Measurements from ENCODE around the gene ZNF76. TPM values are rescaled to one million over a fixed set of nuclear protein-coding genes. Genes with fewer than 3 reads are reported as not detected.
A peak's percentile ranks its signal among the peaks of the same experiment; 100 is the strongest.
"Not testable (repeated sequence)": the region's sequence is repeated elsewhere in the genome, so short reads cannot be mapped to it uniquely, and the experiment has no call there.

Gene ZNF76
- total RNA-seq, 1 donor from 2014 or later = 45.8 TPM

DNA sequence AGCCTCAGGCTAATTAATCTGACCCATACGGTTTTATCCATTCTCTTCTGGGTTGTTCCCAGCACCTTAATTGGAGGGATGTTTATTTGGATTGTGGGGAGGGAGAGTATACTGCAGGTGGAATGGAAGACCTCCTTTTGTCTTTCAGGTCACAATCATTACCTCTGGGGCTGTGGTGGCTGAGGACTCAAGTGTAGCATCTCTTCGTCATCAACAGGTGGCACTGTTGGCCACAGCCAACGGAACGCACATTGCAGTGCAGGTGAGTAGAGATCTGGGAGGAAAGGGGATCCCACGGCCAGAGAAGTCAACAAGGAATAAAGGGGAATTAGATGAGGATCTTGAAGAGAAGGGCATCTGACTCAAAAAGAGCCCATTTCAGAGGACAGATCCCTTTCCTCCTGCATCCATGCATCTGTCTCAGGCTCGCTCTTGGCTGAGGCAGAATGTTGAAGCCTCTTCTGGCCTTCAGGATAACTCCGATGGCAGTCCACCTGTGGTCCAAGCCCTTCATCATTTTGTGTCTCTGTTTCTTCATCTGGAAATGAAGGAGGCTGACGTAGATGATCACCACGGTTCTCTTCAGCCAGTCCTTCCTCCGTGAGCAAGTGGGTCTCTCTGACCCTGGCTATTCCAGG, 34.9 kb downstream of the ZNF76 start:
- no peak for DNase-seq (ENCODE audit: low spot score)
- intact Hi-C loops (cut with DNase I) = no loop called here
- ATAC-seq = no peak

DNA sequence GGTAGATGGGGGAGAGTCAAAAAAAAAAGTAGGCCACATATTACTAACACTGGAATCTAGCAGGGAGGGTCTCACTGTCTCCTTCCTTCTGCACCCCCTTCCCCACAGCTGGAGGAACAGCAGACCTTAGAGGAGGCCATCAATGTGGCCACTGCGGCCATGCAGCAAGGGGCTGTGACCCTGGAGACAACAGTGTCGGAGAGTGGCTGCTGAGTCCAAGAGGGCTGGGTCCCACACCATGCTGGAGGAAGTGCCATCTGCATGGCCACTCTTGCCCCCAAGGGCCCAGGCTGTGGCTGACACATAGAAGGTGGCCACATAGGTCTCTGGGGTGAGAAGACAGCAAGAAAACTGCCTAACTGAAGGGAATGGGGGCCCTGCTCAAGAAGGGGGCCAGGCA, 35.5 kb downstream of the ZNF76 start:
- intact Hi-C loops (cut with DNase I) = no loop called here
- no peak for DNase-seq (ENCODE audit: low spot score)
- no peak for ATAC-seq

DNA sequence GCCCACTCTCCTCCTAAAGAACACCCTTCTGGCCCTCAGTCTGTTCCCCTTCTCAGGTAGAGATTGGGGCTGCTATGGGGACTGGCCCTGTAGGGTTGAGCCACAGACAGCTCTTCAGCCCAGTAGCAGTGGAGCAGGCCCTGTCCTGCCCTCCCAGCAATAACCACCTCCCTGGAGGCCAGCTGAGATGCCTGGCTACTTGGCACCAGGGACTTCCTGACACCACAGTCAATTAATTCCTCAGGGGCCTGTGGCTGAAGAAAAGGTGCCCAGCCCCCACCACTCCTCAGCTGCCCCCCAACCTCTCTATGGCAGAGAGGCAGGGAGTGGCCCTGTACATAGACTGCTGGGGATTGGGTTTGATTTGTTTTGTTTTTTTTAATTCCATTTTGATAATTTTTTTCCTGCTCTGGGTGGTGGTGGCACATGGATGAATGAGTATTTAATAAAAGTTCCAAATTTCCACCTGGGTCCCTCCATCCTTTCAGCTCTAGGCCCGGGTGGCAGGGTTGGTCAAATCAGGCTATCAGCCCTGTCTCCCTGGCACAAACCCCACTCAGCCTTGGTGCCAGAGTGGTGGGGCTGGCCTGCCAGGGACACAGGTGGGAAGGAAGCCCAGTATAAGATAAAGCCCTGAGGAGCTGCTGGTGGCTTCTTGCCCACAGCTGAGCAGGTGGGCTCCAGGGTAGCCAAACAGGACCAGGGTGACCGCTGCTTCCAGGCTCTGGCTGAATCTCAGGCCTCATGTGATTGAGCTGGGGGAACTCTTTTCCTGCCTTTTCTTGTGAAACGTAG, 36.2 kb downstream of the ZNF76 start:
- intact Hi-C loops (cut with DNase I) = no loop called here
- no peak for ATAC-seq
- no peak for DNase-seq (ENCODE audit: low spot score)

DNA sequence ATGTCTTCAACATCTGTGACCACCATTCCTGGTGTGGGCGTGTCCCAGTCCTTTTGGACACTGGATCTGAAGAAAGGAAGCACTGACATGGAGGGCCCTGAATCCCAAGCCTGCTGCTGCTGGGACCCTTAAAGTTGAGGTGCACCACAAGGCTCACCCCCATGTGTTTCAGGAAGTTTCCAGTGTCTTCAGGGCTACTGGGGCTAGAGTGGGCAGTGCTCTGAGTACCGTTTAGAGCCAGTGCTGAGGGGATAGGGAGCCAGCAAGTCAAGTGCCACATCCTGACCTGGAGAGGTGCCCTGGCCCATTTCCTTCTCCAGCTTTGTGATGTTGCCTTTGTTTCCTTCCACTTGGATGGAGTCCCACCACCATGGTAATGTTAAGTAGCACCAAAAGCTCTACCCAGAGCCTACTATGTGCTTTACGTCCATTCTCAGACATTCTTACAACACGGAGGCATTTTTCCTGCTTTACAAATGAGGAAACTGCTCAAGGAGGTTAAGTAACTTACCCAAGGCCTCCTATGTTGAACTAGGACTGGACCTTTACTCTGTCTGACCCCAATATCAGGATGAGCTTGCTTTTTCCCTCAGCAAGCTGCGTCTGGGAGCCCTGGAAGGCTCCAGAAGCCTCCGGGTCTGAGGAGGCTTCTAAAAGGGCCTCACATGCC, 37.5 kb downstream of the ZNF76 start:
- peak; percentile 33 for DNase-seq (ENCODE audit: low spot score)
- ATAC-seq = no peak
- intact Hi-C loops (cut with DNase I) = no loop called here

DNA sequence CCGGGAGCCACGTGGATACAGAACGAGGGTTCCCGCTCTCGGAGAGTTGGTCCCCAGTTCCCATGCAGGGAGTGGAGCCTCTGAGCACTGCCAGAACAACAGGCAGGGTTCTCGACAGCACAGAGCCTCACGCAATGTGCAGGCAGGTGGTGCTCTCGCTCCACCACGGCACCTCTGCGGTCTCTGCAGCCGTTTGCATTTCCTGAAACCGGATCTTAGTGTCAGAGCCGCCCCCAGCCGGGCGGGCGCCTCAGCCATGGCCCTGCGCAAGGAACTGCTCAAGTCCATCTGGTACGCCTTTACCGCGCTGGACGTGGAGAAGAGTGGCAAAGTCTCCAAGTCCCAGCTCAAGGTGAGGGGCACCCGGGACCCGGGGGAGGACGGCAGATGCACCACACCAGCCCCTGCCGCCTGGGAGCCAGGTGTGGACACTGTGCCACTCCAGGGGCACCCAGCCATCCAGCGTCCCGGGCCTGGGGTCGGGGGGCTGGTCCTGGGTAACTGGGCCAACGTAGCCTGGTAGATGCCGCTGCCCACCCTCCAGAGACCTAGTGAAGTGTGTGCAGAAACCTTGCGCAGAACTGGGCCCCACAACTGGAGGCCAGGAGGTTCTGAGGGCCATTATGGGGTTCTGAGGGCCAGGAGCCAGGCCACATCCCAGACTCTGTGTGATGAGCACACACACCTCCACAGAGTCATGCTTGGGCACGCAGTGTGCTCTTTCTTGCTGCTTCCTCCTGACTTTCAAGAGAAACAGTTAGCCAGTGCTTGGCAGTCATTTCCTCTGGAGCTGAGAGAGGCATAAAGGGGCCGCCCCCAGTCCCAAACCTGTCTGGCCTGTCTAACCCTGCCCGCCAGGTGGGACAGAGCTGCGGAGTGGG, 38.3 kb downstream of the ZNF76 start, which contains the start of gene DEF6:
TSS of gene DEF6 (plus strand) at position 218 of the 881 bp plus-strand sequence. CDS start at position 257, 39 bp downstream.
- peak; percentile 94 for ATAC-seq
- peak; percentile 87 for DNase-seq (ENCODE audit: low spot score)
- intact Hi-C loops (cut with DNase I) = no loop called here

DNA sequence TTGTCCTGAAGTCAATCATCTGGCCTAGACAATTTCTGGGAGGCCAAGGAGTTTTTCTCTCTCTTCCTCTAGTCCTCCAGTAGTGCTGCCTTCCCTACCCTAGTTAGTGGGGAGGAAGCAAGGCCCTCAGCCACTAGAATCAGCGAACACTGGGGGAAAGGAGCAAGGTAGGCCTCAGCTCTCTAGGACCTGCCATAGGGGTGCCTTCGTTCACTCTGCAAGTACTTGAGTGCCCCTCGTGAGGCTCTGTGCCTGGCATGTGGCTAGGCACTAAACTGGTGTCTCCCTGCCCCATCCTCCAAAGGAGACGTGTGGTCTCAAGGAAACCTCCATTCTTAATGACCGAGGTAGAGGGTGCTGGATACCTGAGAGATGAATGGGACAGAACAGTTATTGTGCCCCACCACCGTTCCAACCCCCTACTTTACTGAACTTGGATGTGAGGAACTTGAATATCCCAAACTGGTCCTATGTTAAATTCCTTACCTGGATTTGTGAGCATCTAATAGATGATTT, 39.1 kb downstream of the ZNF76 start:
- intact Hi-C loops (cut with DNase I) = no loop called here
- no peak for DNase-seq (ENCODE audit: low spot score)

DNA sequence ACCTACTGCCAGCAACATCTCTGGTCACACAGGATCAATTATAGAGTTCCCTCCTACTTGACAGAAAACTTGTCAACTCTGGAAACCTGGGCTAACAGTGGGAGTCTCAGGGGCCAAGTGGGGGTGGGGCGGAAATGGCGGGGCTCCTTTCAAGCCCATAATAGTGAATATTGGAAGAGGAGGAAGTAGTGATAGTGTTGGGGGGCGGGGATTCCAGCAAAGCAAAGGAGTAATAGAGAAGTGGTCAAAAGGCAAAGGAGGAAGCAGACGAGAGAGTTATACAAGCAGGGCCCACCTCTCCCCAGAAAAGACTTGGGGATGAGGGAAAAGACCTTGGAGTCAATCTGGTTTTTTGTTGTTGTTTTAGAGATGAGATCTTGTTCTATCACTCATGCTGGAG, 40.1 kb downstream of the ZNF76 start:
- ATAC-seq = no peak
- DNase-seq (ENCODE audit: low spot score) = no peak
- intact Hi-C loops (cut with DNase I) = no loop called here

More for the DNA sequence above, 39.1 kb downstream of the ZNF76 start:
- no peak for ATAC-seq

DNA sequence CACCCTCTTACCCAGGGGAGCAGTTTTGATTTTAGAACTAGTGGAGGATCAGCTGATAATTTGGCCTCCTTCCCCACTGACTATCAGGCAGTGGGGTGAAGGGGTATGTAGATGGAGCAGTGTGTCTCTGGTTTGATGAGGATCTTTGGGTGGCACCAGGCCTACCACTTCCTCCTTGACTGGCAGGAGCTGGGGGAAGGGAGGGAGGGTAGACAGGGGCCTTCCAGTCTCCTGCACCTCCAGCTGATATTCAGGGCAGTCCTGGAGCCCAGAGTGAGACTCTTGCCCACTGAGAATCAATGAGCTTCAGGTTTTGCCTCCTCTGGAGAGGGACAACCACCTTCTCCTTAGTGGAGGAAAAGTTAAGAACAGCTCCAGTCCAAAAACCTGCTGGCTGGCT, 41.3 kb downstream of the ZNF76 start:
- intact Hi-C loops (cut with DNase I) = no loop called here
- ATAC-seq (no peak), DNase-seq (ENCODE audit: low spot score) (no peak)

DNA sequence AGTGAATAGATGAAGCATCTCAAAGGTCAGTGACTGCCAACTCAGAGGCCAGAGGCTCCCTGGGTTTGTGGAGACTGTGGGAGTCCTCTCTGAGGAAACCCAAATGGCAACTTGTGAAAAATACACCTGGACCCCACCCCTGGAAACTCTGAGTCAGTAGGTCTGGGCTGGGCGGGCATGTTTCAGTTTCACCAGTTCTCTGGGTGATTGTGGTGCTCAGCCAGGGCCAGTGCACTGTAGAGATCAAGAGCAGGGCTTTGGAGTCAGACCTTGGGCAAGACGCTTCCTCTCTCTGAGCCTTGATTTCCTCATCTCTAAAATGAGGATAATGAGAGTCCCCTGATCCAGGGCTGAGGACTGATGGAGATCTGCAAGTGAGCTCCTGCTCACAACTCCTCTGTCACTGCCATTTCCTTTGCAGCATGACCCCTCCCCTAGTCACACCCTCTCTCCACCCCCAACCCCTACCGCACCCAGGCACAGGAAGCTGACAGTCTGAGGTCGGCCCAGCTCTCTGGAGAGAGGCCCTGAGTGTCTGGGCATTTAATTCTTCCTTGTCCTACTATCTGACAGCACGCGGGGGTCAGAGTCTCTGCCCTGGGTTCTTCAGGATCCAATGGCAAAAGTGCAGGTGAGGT, 43.2 kb downstream of the ZNF76 start:
- DNase-seq (ENCODE audit: low spot score) (no peak), ATAC-seq (peak; percentile 51)
- intact Hi-C loops (cut with DNase I) = no loop called here

DNA sequence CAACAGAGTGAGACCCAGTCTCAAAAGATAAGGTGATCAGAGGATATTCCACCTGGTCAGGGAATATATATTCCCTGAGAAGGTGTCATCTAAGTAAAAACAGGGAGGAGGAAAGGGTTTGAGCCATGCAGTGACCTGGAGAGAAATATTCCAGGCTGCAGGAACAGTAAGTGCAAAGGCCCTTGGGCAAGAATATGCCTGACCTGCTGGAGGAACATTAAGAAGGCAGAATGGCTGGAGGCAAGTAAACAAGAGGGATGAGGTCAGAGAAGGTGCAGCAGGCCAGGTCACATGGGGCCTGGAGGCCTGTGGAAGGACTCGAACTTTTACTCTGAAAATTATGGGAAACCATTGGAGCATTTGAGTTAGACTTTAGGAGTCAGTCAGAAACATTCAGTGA, 44.8 kb downstream of the ZNF76 start:
- ATAC-seq (no peak), DNase-seq (ENCODE audit: low spot score) (no peak)
- intact Hi-C loops (cut with DNase I) = no loop called here

DNA sequence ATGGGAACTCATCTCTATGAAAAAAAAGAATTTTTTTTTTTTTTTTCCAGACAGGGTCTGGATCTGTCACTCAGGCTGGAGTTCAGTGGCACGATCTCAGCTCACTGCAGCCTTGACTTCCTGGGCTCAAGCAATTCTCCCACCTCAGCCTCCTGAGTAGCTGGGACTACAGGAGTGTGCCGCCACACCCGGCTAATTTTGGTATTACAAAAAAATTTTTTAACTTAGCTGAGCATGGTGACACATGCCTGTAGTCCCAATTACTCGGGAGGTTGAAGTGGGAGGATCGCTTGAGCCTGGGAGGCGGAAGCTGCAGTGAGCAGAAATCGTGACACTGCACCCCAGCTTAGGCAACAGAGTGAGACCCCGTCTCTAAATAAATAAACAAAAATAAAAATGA, 45.6 kb downstream of the ZNF76 start:
- ATAC-seq = no peak
- no peak for DNase-seq (ENCODE audit: low spot score)
- intact Hi-C loops (cut with DNase I) = no loop called here

DNA sequence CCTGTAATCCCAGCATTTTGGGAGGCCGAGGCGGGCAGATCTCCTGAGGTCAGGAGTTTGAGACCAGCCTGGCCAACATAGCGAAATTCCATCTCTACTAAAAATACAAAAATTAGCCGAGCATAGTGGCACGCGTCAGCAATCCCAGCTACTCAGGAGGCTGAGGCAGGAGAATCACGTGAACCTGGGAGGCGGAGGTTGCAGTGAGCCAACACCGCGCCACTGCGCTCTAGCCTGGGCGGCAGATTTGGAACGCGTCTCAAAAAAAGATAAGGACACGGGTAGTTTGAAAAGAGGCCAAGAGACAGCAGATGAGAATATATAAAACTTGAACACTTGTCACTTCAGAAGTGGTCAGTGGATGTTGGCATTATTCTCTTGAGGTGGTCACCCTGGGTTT, 47.6 kb downstream of the ZNF76 start:
- DNase-seq (ENCODE audit: low spot score); ATAC-seq; intact Hi-C loops (cut with DNase I): not testable (repeated sequence)

DNA sequence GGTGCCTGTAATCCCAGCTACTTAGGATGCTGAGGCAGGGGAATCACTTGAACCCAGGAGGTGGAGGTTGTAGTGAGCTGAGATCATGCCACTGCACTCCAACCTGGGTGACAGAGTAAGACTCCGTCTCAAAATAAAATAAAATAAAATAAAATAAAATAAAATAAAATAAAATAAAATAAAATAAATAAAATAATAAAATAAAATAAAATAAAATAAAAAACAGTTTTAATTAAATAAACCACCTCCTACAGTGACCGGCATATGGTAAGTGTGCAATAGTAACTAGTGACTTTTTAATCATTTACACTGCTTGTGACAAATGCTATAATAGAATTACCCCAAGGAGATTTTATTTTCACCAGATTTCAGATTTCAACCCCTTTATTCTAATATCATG, 49.0 kb downstream of the ZNF76 start:
- ATAC-seq; intact Hi-C loops (cut with DNase I); DNase-seq (ENCODE audit: low spot score): not testable (repeated sequence)

DNA sequence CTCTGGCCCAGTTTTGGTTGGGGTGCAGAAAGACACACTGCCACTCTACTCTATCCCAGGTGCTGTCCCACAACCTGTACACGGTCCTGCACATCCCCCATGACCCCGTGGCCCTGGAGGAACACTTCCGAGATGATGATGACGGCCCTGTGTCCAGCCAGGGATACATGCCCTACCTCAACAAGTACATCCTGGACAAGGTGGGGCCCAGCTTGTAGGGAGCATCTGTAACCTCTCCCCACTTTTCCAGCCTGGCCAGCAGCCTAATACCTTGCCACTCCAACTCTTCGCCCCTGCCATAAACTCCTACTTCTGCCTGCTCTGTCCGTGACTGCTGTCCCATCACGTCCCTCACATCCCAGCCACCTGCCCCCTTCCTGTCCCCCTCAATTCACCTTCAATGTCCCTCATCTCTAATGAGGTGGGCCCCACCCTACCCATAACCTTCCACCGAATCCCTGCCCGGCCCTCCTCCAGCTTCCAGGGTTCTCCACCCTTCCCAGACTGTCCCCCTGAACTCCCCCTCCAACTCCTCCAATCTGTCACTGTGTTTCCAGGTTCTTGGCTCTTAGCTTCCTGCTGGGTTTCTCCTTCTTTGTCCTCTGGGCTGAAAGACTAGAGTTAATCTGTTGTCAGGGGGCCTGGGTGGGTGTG, 50.2 kb downstream of the ZNF76 start:
- DNase-seq (ENCODE audit: low spot score) = no peak
- intact Hi-C loops (cut with DNase I) = no loop called here
- ATAC-seq = no peak

DNA sequence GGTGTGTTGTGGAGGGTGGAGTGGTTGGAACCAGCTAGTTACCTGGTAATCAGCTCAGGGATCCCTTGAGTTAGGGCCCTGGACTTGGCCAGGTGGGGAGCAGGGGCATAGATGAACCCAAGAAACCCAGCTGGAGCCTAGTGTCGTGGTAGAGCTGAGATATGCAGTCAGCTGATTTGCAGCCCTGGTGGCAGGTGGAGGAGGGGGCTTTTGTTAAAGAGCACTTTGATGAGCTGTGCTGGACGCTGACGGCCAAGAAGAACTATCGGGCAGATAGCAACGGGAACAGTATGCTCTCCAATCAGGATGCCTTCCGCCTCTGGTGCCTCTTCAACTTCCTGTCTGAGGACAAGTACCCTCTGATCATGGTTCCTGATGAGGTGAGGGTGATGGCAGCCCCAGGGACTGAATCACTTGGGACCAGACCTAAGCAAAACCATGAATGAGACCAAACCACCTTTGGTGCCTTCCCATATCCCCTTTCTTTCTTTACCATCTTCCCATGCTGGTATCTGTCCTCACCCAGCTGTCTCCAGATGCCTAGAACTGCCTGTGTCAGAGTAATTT, 50.8 kb downstream of the ZNF76 start:
- ATAC-seq (no peak), DNase-seq (ENCODE audit: low spot score) (no peak)
- intact Hi-C loops (cut with DNase I) = no loop called here

DNA sequence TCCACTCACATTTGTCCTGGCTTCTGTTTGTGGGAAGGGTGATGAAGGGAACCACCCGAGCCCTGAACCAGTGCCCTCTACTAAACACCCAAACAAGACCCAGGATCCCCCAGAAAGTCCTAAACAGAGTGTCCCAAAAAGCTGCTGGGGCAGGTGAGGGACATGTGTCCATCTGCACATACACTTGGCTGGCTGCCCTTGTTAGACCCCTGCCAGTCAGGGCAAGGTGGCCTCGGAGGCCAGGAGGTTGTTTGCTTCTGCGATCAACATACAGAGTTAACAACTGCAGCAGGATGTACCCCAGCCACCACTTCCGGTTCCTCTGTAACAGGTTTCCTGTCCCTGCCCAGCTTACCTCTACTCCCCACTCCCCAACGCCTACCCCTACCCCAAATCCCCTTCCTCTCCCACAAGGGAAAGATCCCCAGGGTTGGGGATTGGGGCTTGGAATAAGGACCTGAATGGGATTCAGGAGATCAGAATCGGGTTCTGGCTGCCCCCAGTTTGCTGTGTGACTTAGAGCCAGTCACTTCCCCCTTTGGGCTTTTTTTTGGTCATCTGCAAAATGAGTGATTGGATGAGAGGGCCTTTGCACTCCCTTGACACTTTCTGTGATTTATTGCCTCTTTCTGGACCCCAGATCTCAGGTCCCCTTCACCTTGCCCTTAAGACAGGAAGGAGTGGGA, 52.0 kb downstream of the ZNF76 start:
- intact Hi-C loops (cut with DNase I) = no loop called here
- DNase-seq (ENCODE audit: low spot score) (no peak), ATAC-seq (no peak)
